Type B pancreatic cell (in vitro differentiated cells): ENCODE data around the gene ABCF3. TPM values are rescaled to one million over a fixed set of nuclear protein-coding genes. Genes with fewer than 3 reads are reported as not detected.

ENCODE experiments used
- DNase-seq: peaks from one replicate; pipeline ENCODE4 v3.0.0; 2021; ENCODE audit warnings: mixed read lengths; ENCODE audit not compliant: unreplicated experiment; ENCODE audit errors: extremely low spot score
- H3K27ac Mint-ChIP-seq: 2 replicates; pipeline ENCODE4 v1.8.0; 2021; ENCODE audit warnings: mild to moderate bottlenecking, mixed read lengths
- H3K27me3 Mint-ChIP-seq: 2 replicates; pipeline ENCODE4 v1.8.0; 2021; ENCODE audit warnings: mixed read lengths
- H3K36me3 Mint-ChIP-seq: 2 replicates; pipeline ENCODE4 v1.8.0; 2021; ENCODE audit warnings: mixed read lengths
- H3K4me1 Mint-ChIP-seq: one replicate; pipeline ENCODE4 v1.8.0; 2021; ENCODE audit warnings: mixed read lengths; ENCODE audit not compliant: unreplicated experiment
- H3K4me3 Mint-ChIP-seq: 2 replicates; pipeline ENCODE4 v1.8.0; 2021; ENCODE audit warnings: mild to moderate bottlenecking, mixed read lengths
- H3K9me3 Mint-ChIP-seq: 2 replicates; pipeline ENCODE4 v1.8.0; 2021; ENCODE audit warnings: mixed read lengths
- CTCF ChIP-seq: fragments of 200-600 bp; sonication (generic); conservative IDR thresholded peaks from 2 replicates; pipeline ENCODE4 v1.5.0; 2021; ENCODE audit warnings: antibody characterized with exemption, mild to moderate bottlenecking
- total RNA-seq: library from RNA; stranded (reverse); gene quantifications from 2 replicates; pipeline ENCODE4 v1.2.1, GENCODE V29; 2021; ENCODE audit warnings: low replicate concordance

ABCF3 gene
- total RNA-seq, 1 donor from 2014 or later, result 72.3 TPM

GRCh38 chr3:184164648-184165330 lies 21.2 kb upstream of the ABCF3 start:
- no peak for DNase-seq
- Mint-ChIP-seq H3K27me3 (no peaks in the 10 kb centered on the region), H3K4me3 (no peak overlapping the region), H3K4me1 (peaks cover 13% of the 10 kb centered on the region), H3K27ac (no peak overlapping the region), H3K9me3 (no peaks in the 10 kb centered on the region), H3K36me3 (peaks cover 19% of the 10 kb centered on the region)
- no peak for TF ChIP-seq CTCF

GRCh38 chr3:184165543-184165942 lies 20.5 kb upstream of the ABCF3 start:
- Mint-ChIP-seq H3K27ac (no peak overlapping the region), H3K4me3 (no peak overlapping the region), H3K36me3 (peaks cover 19% of the 10 kb centered on the region), H3K9me3 (no peaks in the 10 kb centered on the region), H3K4me1 (peaks cover 7% of the 10 kb centered on the region), H3K27me3 (no peaks in the 10 kb centered on the region)
- no peak for TF ChIP-seq CTCF
- no peak for DNase-seq

DNA sequence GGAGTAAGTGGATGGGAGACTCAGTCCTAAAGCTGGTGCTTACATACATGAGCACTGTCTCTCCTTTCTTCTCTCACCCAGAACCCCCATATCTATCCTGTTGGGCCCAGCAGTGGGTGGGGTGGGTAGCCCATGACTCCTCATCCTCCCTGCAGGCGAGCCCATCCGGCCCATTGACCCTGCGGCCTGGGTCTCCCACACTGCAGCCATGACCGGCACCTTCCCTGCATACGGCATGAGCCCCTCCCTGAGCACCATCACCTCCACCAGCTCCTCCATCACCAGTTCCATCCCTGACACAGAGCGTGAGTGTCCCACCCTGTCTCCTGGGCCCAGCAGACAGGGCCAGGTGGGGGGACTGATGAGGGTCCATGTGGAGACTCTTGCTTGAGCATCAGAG lies 19.3 kb upstream of the ABCF3 start:
- Mint-ChIP-seq H3K4me1 (peaks cover 2% of the 10 kb centered on the region), H3K27ac (no peak overlapping the region), H3K9me3 (no peaks in the 10 kb centered on the region), H3K36me3 (peaks cover 22% of the 10 kb centered on the region), H3K27me3 (no peaks in the 10 kb centered on the region), H3K4me3 (no peak overlapping the region)
- no peak for TF ChIP-seq CTCF
- DNase-seq, result no peak

DNA sequence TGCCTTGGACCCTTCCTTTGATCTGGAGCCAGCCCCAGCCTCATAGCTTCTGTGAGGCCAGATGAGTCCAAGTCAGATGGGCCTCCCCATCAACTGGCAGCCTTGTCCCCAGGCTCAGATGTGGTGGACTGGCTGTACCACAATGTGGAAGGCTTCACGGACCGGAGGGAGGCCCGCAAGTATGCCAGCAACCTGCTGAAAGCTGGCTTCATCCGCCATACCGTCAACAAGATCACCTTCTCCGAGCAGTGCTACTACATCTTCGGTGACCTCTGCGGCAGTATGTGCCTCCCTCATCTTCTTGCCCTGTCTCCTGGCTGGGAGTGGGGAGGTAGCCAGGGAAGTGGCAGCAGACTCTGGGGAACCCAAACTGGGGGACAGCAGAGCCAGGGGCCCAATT lies 18.2 kb upstream of the ABCF3 start:
- Mint-ChIP-seq H3K27me3 (no peaks in the 10 kb centered on the region), H3K9me3 (no peaks in the 10 kb centered on the region), H3K36me3 (peaks cover 26% of the 10 kb centered on the region), H3K4me1 (no peaks in the 10 kb centered on the region), H3K27ac (no peak overlapping the region), H3K4me3 (no peak overlapping the region)
- TF ChIP-seq CTCF, result no peak
- DNase-seq, result no peak

DNA sequence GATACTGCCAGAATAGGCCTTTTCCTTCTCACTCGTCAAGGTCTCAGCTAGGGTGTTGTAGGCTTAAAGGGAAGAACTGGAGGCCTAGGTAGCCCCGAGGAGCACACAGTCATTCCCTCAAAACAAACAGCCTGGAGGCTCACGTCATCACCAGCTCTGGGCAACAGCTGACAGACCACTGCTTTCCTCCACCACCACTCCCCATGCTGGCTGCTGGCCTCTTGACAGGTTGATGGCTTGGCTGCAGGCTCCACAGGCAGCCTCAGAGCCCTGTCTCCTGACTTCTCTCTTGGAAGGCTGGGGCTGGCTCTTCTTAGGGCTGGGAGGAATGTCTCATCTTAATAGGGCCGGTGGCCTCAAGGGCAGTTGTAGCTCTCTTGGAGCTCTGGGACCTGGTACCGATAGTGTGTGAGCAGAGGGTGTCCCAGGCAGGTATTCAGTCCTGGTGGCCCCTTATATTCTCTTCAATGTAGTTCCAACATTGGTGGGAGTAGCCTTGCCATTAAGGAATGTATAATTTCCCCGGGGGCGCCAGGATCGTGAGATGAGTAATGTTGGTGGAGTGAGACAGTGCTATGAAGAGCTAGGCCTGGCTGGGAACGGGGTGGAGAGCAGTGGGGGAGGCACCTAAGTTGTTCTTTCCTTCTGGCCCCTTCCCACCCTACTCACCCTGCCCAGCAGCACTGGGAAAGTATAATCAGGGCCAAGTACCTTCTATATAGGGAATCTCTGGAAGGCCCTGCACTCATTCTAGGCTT lies 17.5 kb upstream of the ABCF3 start:
- H3K27me3 Mint-ChIP-seq, result no peaks in the 10 kb centered on the region
- no peak for TF ChIP-seq CTCF

More for the DNA sequence above, 17.5 kb upstream of the ABCF3 start:
- Mint-ChIP-seq H3K4me1 (no peaks in the 10 kb centered on the region), H3K36me3 (peaks cover 30% of the 10 kb centered on the region), H3K4me3 (no peak overlapping the region), H3K9me3 (no peaks in the 10 kb centered on the region), H3K27ac (peak overlapping the region; percentile 43)
- no peak for DNase-seq
